ENCODE measurements around the gene ADAT1.

- TF ChIP-seq, protein P1, sequence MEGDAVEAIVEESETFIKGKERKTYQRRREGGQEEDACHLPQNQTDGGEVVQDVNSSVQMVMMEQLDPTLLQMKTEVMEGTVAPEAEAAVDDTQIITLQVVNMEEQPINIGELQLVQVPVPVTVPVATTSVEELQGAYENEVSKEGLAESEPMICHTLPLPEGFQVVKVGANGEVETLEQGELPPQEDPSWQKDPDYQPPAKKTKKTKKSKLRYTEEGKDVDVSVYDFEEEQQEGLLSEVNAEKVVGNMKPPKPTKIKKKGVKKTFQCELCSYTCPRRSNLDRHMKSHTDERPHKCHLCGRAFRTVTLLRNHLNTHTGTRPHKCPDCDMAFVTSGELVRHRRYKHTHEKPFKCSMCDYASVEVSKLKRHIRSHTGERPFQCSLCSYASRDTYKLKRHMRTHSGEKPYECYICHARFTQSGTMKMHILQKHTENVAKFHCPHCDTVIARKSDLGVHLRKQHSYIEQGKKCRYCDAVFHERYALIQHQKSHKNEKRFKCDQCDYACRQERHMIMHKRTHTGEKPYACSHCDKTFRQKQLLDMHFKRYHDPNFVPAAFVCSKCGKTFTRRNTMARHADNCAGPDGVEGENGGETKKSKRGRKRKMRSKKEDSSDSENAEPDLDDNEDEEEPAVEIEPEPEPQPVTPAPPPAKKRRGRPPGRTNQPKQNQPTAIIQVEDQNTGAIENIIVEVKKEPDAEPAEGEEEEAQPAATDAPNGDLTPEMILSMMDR (IDR thresholded peaks at IDR 0.05), result no peak
- TF ChIP-seq POLR2AphosphoS5 (IDR thresholded peaks at IDR 0.05) (no peak), POLR2A (IDR thresholded peaks at IDR 0.05) (no peak)
Observed at GRCh38 chr16:75627851-75628250, 4.8 kb upstream of the ADAT1 start.

Data from gastroesophageal sphincter (tissue), 3 donors.